Activated gamma-delta T cell (primary cell): ENCODE measurements around the gene ZNF366.

ENCODE experiments used
- DNase-seq: peaks from one replicate; lab custom pipeline; 2025; lab: John Stamatoyannopoulos, UW
- total RNA-seq, 2 donors: gene quantifications; one replicate each; lab custom pipeline; 2026; lab: John Stamatoyannopoulos, UW

Gene ZNF366
- total RNA-seq, result 2.0 to 9.1 reads per million in 2 donors

DNA sequence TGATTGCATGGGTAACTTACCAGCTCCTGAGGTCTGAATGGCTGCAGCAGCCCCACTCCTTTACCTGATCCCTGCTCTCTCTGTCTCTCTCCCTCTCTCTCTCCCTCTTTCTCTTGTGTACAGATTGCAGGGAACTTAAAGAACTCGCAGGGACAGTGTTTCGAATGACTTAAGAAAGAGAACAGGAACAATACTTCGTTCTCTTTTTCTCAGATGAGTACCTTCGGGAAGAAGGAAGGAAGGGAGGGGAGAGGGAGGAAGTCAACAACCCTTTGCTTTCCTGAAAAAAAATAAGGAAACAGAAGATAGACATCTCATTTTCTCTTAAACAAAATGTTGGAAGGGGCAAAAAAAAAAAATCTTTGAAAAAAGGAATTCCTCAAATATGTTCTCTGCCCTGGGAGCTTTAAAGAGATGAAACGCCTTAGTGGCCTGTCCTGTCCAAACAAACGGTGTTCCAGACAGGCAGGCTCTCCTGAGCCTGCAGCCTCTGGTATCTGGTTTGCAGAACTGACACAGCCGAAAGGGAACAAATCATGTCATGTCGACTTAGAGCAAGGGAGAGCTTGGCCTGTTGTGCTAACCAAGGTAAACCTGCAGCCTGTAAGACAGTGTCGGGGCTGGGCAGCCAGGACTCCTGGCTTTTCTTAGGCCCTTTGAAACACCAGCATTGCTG, at the start of gene ZNF366:
Gene ZNF366 (minus strand): TSS at position 180 of the 676 bp plus-strand sequence. CDS start 45,914 bp downstream, outside the sequence.
- no peak for DNase-seq

- no peak for DNase-seq
Measured at GRCh38 chr5:72556351-72557166, 49.3 kb upstream of the ZNF366 start.

GRCh38 chr5:72555871-72556270, 48.7 kb upstream of the ZNF366 start:
- DNase-seq, result no peak

DNA sequence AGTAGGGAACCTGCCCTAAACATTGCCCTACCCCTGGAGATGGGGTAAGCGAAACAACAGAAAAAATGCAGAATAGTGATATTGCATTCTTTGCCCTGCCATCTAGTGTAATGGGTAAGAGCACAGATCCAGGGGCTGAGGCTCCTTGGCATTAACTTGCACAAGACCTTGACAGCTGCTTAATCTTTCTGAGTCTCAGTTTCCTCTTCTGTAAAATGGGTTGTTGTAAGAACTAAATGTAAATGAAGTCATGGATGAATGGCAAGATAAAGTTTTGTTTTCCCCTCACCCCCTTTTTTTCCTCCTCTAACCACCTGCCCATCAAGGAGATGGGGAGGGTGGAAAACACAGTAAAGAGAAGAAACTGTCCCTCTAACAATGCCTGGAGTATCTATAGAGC, 47.7 kb upstream of the ZNF366 start:
- no peak for DNase-seq

GRCh38 chr5:72552041-72552557, 44.9 kb upstream of the ZNF366 start:
- DNase-seq, result no peak

DNA sequence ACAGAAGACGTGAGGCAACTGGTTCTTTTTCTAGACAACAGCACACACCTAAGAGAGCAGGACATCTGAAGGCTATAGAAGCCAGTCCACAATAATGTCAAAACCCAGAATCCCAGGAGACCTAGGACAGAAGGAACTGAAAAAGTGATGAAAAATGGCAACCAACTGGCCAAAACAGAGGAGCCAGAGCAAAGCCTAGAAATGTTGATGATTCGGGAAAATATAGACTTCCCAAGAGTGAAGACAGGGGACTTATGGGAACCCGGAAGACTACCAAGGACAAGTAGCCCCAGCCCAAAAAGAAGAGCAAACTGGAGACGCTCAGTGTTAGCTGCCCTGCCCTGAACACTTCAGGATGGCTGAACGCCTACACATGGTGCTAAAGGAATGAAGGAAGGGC, 43.4 kb upstream of the ZNF366 start:
- DNase-seq, result no peak

DNA sequence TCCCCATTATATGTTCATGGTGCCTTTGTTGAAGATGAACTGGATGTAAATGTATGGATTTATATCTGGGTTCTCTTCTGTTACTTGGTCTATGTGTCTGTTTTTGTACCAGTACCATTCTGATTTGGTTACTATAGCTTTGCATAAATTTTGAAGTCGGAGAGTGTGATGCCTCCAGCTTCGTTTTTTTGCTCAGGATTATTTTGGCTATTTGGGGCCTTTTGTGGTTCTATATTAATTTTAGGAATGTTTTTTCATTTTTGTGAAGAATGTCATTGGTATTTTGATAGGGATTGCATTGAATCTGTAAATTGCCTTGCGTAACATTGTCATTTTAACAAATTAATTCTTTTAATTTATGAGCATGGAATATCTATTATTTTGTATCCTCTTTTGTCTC, 36.6 kb upstream of the ZNF366 start:
- DNase-seq, result no peak

GRCh38 chr5:72543365-72543764, 36.2 kb upstream of the ZNF366 start:
- DNase-seq, result no peak

- DNase-seq, result no peak
Measured at GRCh38 chr5:72542695-72543094, 35.5 kb upstream of the ZNF366 start.

DNA sequence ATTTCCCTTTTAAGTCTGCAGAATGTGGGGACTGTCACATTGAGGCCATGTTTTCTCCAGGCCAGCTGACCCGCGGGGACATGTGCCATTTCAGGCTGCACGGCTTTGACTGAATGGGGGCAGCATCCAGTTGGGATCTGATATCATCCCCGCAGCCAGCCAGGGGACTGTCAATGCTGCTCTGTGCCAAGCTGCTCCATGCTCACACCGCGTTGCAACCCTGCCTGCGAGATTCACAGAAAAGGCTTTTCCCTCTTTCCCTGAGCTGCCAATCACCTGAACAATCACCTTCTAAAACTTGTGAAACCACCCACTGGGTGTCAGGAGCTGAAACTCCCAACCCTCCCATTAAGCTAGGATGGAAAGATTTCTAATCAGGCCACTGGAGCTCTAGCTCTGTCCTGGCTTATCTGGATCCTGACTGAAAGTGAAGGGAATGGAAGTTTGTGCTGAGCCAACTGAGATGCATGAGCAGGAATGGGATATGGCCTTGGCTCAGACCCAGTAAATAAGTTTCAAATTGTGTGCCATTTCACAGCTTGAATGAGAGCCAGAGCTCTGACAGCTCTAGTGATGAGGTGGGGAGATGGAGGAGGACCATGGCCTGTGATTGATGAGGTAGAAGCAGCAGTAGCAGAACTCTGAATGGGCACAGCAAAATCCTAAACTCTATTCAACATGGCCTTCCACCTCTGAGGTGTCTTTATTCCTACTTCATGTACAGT, 34.5 kb upstream of the ZNF366 start:
- no peak for DNase-seq

- DNase-seq, result no peak
Measured at GRCh38 chr5:72540759-72541438, 33.7 kb upstream of the ZNF366 start.

DNA sequence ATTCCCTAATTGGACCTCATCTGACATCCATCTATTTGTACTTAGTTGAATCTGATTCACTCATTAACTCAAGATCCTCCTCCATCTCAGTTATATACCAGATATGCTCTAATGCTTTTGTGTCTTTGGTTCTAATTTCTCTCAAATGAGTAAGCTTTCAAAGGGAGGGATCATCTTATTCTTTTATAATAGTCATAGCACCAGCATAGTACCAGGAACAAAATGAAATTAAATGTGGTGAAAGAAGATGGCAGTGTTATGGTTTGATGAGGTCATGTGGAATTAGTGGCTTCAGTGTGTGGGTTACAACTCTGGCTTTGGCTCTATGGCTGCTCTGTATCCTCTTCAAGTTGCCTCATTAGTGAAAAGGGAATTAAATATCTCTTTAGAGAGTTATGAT, 32.5 kb upstream of the ZNF366 start:
- DNase-seq, result no peak

- DNase-seq, result no peak
Measured at GRCh38 chr5:72539038-72539437, 31.8 kb upstream of the ZNF366 start.

- DNase-seq, result no peak
Measured at GRCh38 chr5:72537166-72537565, 30.0 kb upstream of the ZNF366 start.

DNA sequence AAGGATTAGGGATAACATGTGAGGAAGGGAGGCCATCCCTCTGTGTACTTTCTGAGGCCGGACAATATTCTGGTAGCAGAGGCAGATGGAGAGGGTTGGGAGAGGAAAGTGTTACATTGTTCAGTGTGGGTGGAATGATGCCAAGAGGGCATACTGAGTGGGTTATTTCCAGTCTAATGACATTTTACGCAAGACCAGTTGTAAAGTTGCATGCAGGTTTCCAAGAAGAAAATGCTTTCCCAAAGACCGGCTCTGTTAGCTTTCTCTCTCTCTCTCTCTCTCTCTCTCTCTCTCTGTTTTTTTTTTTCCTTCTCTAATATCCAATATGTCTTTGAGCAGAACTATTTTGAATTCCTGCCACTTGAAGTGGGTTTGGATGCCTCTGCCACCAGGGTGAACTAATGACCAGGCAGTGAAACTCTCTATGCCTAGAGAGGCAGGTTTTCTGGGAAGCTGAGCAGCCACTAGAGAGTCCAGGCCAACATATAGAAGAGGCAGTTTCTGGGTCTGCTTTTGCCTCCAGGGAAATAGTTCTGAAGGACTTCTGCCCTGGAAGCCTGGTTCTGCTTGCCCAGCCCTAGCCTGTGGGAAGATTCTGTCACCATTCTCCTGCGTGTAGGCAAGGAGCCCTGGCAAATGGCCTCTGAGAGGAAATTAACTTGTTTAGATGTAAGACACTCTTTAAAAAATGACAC, 24.4 kb upstream of the ZNF366 start:
- no peak for DNase-seq

- DNase-seq, result no peak
Measured at GRCh38 chr5:72530196-72530595, 23.0 kb upstream of the ZNF366 start.

- no peak for DNase-seq
Measured at GRCh38 chr5:72529383-72529782, 22.2 kb upstream of the ZNF366 start.

DNA sequence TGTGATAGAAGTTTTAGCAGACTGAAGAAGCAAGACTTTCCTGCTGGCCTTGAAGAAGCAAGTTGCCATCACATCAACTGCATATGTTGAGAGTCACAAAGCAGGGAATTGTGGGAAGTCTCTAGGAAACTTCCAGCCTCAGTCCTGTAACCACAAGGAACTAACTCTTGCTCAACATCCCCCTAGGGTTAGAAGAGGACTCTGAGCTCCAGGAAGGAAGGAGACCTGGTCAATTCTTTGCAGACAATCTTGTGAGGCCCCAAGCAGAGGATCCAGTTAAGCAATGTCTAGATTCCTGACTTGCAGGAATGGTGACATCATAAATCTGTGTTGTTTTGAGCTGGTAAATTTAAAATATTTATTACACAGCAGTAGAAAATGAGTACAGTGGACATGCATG, 18.6 kb upstream of the ZNF366 start:
- DNase-seq, result no peak

- no peak for DNase-seq
Measured at GRCh38 chr5:72523960-72524582, 16.9 kb upstream of the ZNF366 start.

- DNase-seq, result no peak
Measured at GRCh38 chr5:72522607-72523006, 15.4 kb upstream of the ZNF366 start.

- no peak for DNase-seq
Measured at GRCh38 chr5:72519111-72519510, 11.9 kb upstream of the ZNF366 start.
